AG09319 (cell line): ENCODE measurements around the gene DCDC2B.
"Not testable (repeated sequence)": the region's sequence is repeated elsewhere in the genome, so short reads cannot be mapped to it uniquely, and the experiment has no call there.

Experiments used
- DNase-seq: peaks from one replicate; pipeline ENCODE4 v3.0.0-alpha.2; 2010; ENCODE audit warnings: low read depth; ENCODE audit errors: extremely low read depth
- CTCF ChIP-seq: IDR thresholded peaks from 2 replicates; pipeline ENCODE4 v1.5.1; 2011; ENCODE audit warnings: low read depth, mild to moderate bottlenecking, inconsistent platforms, low read length, moderate library complexity

Gene DCDC2B

GRCh38 chr1:32250893-32251716, 42.2 kb downstream of the DCDC2B start, which contains the start of gene LCK:
Gene LCK (plus strand): TSS chr1:32251265. CDS start chr1:32274330, 23,065 bp downstream.
- no peak for DNase-seq
- no peak for TF ChIP-seq CTCF

- no peak for TF ChIP-seq CTCF
- DNase-seq, result no peak
Measured at GRCh38 chr1:32255072-32256071, 46.5 kb downstream of the DCDC2B start.

GRCh38 chr1:32256473-32257226, 47.8 kb downstream of the DCDC2B start:
- DNase-seq, result no peak
- TF ChIP-seq CTCF, result no peak

GRCh38 chr1:32257227-32257508, 48.3 kb downstream of the DCDC2B start:
- no peak for DNase-seq
- TF ChIP-seq CTCF, result no peak

GRCh38 chr1:32263236-32263593, 54.3 kb downstream of the DCDC2B start:
- not testable (repeated sequence) for DNase-seq

GRCh38 chr1:32263744-32264143, 54.9 kb downstream of the DCDC2B start:
- TF ChIP-seq CTCF, result no peak
- DNase-seq, result no peak
